Stimulated activated CD4-positive, alpha-beta T cell treated with anti-CD3 and anti-CD28 coated beads, Interleukin-1b, Interleukin-23, amount 100 ng/mL, for 4 hours (primary cell): ENCODE data around the gene GAB1.

Experiments used
- DNase-seq, 2 donors: peaks; one replicate each; pipeline ENCODE4 v3.0.0-alpha.2; 2020; ENCODE audit warnings: low read depth in 2 of 2

Gene GAB1

GRCh38 chr4:143489106-143489505 is 152.4 kb downstream of the GAB1 start:
- DNase-seq, result no peak

- DNase-seq, result no peak
These were observed 161.3 kb downstream of the GAB1 start for GRCh38 chr4:143498021-143498420.

DNA sequence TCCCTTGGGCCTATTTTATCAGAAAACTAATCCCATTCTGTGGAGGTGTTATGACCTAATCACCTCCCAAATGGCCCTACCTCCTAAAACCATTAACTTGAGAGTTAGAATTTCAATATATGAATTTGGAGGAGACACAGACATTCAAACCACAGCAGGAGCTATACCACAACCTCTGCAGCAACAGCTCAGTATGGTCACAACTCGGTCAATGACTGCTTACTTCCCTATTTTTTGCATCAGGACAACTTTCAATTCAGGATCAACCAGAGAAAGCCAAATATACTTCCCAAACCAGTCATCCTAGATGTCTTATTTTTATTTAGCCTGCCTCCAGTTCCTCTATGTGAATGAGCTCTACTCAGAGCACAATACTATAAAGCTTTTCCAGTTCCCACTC is 165.6 kb downstream of the GAB1 start:
- no peak for DNase-seq

- DNase-seq, result no peak
These were observed 169.4 kb downstream of the GAB1 start for GRCh38 chr4:143506031-143506430.

- DNase-seq, result no peak
These were observed 175.2 kb downstream of the GAB1 start for GRCh38 chr4:143511906-143512305.

DNA sequence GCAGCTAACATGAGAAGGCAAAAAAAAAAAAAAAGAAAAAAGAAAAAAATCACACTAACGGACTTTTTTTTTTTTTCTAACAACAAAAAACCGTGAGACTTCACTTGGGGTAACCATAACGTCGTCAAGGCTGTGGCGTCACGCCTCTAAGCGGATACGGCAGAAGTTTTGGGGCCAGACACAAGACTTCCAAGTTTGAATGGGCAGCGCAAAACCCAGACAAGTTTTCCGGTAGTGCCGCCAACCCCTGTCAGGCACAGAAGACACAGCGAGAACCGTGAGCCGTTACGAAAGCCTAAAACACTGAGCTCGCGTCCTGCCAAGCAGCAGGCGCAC is 176.3 kb downstream of the GAB1 start:
- DNase-seq, result no peak

DNA sequence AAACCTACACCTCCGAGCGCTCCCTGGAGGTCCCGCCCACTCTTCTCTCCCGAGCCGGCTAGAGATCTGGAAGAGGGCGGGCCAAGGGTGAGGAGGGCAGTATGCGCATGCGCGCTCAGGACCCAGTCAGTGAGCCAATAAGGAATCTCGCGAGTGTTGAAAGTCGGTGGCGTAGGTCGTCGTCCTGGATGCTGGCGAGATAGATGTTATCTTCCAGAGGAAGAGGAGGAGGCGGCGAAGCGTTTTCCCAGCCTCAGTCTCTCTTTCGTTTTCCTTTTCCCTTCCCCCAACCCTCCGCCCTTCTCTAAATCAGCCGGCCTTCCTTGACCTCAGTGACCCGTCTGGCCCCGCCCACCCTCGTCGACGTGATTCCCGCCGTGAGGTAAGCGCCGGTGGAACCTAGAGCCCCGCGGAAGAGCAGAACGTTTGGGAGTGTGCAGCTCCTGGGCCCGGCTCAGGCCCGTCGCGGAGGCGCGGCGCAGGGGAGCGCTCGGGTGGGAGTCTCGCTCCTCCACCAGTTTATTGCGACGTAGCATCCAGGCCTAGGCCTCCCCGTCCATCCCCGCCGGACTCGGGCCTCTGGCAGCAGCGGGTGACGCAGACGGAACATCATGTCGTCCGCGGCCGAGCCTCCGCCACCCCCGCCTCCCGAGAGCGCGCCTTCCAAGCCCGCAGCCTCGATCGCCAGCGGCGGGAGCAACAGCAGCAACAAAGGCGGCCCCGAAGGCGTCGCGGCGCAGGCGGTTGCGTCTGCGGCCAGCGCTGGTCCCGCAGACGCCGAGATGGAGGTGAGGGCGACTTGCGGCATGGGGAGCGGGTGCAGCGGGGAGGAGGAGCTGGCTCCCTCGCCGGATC is 176.9 kb downstream of the GAB1 start, which contains the start of gene SMARCA5:
Gene SMARCA5, plus strand, starts transcription at position 389 of the 855 bp plus-strand sequence. Its CDS starts 223 bp downstream, at position 612.
- DNase-seq, result peak; percentile 88 to 90

DNA sequence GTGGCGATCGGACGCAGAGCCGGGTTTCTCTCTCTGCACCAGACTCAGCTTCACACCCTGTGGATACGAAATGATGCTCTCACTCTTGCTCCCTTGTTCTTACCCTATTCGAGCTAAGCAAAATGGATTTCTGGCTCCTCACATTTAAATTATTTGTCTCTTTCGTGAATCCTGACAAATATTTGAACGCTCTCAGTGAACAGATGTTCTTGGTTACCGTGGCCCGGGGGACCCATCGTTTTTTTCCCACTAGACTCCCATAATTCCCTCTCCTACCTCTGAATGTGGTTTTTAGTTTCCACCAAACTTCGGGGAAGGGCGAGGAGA is 177.5 kb downstream of the GAB1 start:
- DNase-seq, result no peak

- no peak for DNase-seq
These were observed 177.8 kb downstream of the GAB1 start for GRCh38 chr4:143514497-143514896.

GRCh38 chr4:143514901-143515300 is 178.2 kb downstream of the GAB1 start:
- no peak for DNase-seq

- DNase-seq, result no peak
These were observed 179.2 kb downstream of the GAB1 start for GRCh38 chr4:143515905-143516304.

GRCh38 chr4:143517764-143518163 is 181.1 kb downstream of the GAB1 start:
- no peak for DNase-seq
